ENCODE results near the gene GSTO2. TPM values are rescaled to one million over a fixed set of nuclear protein-coding genes. Genes with fewer than 3 reads are reported as not detected.

The GSTO2 gene
- total RNA-seq, 1 experiment from 2014 or later = 75.4 TPM

DNA sequence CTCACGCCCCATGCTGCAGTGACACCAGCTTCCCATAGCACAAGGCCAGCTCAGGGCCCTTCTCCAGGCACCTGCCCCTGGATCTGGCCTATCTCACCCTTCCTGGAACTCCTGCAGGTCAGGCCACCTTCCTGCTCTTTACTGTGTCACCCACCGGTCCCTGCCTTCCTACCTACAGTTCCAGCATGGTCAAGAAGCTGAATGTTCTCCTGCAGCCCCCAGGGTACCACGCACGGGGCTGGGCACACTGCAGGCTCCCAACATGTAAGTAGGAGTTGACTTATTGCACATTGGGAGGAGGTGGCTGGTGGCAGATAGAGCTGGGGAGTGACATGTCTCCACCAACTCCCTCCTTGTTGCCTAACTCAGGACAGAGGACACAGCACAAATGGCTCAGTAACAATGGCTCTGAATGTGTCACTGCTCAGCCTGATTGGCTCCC, 54.8 kb downstream of the GSTO2 start:
- no peak for DNase-seq (ENCODE audit: extremely low read depth, low read depth)

DNA sequence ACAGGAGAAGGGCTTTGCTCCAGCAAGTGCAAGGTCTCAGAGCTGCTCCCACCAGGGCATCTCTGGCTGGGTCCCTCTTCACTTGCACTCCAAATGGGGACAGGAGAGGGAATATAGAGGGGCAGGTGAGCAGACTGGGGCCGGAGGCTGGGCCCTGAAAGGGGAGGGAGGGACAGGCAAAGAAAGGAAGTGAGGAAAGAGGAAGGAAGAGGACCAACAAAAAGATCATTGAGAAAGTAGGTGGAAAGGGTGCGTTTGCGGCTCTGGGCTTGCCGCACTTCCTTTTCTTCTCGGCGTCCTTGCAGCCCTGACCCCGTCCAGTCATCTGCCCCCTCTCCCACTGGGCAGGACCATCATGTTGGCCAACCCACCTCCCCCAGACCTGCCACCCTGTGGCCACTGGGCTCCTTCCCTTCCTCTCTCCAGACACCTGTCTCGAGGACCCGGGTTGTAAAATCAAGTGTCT, 55.3 kb downstream of the GSTO2 start:
- no peak for DNase-seq (ENCODE audit: extremely low read depth, low read depth)

DNA sequence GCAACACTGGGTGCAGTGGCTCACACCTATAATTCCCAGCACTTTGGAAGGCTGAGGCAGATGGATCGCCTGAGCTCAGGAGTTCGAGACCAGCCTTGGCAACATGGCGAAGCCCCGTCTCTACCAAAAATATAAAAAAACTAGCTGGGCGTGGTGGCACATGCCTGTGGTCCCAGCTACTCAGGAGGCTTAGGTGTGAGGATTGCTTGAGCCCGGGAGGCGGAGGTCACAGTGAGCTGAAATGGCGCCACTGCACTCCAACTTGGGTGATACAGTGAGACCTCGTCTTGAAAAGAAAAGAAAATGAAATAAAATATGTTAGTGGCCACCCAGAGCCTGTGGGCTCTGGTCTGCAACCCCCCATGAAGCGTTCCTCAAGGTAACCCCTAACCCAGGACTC, 55.9 kb downstream of the GSTO2 start:
- no peak for DNase-seq (ENCODE audit: extremely low read depth, low read depth)

DNA sequence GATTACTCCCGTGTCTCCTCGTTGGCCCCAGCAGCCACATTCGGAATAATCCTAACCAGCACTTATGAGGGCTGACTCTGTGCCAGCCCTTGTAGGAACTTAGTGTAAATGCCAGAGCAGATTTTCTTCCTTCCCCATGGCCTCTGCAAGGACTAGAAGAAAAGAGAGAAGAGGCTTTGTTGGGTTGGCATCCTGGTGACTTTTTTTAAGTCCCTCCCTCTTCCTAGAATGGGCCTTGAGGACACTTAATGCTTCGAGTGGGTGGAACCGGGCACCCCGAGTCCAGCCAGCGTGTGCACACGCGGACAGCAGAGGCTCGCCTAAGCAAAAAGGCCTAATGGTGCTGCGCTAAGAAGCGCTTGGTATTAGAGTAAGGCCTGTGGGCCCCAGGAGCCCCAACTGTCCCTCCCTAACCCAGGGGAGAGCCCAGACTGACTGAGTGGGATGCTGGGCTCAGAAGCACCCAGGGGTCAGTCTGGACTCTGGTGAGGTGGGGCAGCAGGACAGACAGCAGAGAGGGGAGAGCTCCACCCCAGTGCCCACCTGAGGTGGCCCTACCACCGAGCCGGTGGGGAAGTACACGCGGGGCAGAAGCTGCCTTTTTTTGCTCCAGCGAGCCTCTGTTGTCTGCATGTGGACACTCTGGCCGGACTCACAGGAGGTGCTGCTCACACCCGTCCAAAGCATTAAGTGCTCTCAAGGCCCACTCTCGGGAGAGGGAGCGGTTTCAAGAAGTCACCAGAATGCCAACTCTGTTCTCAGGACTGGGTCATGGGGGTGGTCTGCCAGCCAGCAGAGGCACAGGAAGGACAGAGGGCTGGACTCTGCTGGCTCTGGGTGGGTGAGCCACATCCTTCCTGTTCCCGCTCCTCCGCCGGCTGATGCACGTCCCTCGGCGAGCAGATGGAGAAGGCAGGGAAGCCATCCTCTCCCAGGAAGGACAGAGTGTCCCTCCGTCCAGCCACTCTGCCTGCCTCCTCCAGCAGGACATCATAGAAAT, 56.8 kb downstream of the GSTO2 start:
- no peak for DNase-seq (ENCODE audit: extremely low read depth, low read depth)

DNA sequence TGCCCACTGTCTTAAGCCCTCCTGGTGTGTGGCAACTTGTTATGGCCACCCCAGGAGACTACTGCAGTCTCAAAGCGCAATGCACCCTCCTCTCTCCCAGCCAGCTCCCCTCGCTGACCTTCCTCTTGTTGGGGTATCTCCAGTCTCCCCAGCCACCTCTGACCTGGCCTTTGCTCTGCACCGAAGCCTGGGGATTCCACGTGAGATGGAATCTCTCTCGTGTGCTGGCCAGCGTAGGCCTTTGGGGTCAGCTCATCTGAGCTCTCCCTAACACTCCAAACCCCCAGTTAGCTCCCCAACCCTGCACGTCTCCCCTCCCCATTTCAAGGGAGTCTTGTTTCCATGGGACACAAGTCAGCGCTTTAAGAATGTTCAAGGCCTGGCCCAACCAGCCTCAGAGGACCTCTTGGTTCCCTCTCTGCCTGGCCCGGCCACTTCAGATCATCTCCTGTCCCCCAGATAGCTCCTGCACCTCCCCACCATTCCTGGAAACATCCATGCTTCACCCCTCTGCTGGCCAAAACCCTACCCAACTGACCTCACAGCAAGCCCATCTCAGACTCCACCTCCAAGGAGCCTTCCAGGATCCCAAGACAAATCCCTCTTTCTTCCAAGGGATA, 58.1 kb downstream of the GSTO2 start:
- DNase-seq (ENCODE audit: extremely low read depth, low read depth) = no peak

DNA sequence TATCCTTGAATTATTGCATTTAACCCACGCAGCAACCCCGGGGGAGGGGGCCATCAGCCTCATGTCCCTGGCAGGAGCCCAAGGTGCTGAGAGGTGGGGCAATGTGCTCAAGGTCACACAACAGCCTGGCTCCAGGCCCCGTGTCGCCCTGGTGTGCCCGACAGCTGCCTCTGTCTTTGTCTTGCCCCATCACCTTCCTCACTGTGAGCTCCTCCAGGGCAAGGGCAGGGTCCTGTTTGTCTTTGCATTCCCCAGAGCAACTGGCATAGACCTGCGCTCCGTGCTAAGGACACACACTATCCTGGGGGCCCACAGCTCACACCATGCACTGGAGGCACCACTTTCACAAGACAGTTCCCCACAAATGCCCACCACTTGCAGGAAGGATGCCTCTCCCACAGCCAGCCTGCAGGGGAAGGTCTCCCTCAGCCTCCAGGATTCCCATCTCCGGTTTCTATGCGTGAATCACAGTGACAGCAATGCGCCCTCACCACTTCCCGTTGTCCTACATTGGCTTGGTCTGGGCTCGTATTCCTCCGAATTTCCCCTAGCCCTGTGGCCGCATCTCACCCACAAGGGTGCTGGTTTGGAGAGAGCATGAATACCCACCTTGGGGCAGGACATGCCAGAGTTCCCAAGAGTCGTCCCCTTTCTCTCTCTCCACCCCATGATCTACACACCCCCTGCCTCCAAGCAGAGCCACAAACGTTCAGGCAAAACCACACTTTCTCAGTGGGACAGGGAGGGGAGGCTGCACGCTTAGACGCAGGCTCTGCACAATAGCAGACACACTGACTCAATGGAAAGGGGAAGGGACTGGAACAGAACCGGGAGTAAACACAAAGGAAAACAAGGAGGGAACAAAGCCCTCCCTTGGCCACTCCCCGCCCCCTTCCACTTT, 59.0 kb downstream of the GSTO2 start:
- no peak for DNase-seq (ENCODE audit: extremely low read depth, low read depth)

DNA sequence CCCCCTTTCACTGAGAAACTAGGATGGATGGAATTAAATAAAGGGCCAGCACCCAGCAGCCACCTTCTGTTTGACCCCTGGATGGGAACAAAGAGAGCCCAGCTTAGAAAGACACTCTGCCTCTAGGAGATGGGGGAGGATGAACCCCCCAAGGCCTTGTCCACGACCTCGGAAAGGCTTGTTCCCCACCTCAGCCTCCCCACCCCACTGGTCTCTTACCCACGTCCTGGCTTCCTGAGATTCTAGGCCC, 59.6 kb downstream of the GSTO2 start:
- no peak for DNase-seq (ENCODE audit: extremely low read depth, low read depth)

DNA sequence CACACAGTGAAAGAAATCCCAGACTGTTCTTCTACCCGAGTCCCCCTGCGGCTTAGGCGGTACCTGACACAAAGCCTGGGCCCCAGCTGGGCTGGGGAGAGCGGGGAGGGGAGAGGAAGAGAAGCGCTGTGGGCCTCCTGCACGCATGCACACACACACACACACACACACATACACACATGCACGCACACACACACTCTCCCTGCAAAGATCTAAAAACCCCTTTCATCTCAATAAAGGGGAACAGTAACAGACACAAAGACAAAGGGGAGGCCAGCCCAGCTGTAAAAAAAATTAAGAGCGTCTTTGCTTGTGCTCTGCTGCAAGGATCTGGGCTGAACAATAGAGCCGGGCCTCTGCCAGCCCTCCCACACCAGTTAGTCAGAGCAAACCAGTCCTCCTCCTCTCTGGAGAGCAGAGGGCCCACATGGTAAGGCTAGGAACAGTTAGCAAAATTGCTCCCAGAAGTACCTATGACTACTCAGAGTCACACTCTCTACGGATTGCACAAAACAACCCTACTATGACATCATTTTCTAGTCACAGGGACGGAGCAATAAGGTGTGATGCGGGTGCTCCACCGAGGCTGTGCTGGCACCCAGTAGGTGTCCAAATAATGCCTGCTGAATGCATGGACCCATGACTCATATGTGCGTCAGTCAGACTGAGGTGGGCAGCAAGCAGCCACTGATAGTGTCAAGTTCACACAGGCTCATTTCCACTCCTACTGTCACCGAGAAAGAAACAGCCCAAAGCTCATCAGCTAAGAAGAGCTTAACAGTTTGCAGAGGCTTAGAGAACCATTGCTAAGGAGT, 60.1 kb downstream of the GSTO2 start:
- peak; percentile 84 for DNase-seq (ENCODE audit: extremely low read depth, low read depth)

DNA sequence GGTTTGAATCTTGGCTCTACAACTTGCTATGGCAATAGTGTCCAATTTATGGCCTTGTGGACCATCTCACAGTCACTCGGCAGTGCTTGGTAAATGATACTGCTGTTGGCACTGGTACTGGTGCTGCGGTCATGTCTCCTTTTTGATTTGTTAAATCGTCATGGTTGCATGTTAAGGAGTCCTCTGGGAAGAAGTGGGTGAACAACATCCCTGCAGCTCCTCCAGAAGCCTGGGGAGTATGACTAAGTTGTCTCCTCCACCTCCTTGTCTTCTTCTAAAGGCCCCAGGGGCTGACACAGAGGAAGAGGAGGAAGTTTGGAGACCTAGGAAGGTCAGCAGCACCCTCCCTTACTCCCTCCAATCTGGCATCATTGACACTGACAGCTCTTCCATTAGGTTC, 60.8 kb downstream of the GSTO2 start:
- DNase-seq (ENCODE audit: extremely low read depth, low read depth) = no peak

DNA sequence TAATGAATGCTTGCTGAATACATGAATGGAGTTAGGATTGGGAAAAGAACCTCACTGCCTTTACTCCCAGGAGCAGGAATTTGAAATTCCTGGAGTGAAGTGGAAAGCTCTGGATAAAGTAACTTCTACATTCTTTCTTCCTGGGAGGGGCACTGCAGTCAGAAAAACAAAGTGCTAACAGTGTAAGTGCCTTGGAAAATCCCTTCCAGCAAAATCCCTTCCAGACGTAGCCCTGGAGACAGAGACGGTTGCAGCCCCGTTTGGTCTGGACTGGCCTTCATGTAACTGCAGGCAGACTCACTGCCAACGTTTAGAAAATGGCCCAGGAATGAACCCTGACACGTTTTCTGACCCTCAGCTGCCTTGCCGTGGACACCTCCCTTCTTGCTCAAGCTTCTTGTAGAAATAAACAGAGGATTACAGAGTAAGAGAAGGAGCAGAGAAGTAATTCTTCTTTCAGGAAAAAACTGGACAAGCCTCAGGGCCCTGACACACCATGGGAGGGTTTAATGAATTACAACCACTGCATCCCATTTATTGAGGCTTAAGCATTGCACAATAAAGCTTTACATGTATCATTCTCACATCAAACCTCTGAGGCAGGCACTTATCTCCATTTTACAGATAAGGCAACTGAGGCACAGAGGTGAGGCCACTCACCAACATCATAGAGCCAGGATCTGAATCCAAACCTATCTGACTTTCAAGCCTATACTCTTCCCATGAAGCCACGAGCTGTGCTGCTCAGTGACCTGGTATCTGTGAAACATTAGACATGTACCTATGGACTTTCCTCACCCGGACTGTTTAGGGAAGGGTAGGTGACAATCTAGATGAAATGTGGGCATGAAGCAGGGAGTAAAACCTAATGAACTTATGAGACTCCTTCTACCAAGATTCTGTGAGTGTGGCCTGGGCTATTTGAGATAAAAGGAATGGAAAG, 61.5 kb downstream of the GSTO2 start:
- DNase-seq (ENCODE audit: extremely low read depth, low read depth) = peak; percentile 38

DNA sequence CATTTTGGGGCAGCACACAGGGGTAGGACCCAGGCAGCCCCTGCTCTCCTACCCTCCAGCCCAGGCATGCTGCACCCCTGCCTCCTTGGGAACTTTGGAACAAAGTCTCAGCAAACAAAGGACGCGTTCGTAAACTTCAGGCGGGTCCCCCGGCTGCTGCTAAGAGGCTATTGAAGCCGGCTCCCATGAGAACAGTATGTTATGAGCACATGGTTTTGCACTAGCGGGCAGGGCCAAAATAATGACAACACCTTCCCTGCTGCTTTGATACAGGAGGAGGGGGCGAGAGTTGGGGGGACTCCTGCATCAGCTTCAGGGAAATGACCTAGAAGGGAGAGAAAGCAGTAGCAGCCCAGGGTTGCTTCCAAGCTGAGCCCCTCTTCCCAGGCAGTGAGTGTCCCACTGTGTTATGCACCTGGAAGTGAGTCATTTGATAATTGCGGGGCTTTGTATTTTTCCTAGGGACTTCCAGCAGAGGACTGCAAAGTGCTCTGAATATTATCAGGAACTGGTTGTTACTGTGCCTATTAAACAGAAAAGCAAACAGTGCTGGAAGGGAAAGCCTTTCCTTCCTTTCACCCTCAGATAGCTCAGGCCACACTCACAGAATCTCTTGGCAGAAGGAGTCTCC, 62.3 kb downstream of the GSTO2 start:
- DNase-seq (ENCODE audit: extremely low read depth, low read depth) = no peak

DNA sequence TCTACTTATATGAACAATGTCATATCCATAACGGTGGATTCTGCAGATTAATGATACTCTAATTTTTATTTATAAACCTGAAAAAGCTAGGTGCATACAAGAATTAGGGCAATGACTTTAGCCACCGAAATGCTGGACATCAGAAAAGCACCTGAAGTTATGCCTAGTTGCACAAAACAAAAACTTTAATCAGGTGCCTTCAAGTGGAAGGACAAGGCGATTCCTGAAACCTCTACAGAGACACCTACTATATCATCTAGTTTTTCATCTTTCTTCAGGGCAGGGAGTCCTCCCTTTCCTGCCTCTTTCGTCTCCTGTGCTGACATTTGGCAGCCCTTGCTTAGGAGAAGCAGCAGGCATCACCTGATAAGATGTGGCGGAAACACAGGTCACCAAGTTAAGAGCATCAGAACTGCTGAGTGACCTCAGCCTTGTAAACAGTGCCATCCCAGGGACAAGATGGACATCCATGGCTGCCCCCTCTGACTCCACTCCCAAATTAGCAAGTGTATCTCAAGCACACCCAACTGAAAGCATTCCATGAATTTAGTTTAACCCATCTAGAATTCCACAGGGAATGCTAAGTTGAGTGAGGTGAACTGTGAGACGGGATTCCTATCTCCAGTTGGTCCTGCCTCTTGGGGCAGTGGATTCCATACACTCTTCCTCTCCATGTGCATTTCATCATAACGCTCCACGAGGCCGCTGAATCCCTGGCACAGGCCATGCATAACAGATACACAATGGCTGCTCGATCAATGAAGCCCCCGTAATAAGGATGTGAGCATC, 63.5 kb downstream of the GSTO2 start:
- DNase-seq (ENCODE audit: extremely low read depth, low read depth) = no peak

DNA sequence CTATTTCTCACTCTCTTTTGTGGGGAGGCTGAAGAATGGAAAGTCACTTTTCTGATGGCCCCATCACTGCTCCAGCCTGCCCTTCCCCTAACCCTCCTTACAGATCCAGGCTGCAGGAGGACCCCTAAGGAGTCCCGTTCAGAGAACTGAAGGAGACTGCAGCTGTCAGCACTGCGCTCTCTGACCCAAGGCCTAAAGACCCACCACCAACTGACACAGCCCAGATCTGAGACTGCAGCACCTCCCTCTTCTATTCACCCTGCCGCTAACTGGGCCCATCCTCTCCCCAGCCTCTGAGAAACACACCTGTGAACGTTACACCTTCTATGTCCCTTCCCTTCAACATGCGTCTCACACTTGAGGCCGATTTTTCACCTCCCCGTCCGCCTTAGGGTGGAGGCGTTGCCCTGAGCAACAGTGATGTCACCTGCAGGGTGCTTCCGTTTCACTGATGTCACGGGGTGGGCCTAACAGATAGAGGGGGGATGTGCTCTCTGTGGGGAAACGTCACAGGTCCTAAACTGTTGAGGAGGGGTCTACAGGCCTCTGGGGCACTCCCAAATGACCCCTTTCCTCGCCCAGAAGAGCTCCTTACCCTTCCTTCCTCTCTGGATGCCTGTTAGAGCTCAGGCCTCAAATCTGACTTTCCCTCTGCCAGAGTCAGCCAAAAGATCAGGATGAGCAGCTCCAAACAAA, 64.2 kb downstream of the GSTO2 start:
- no peak for DNase-seq (ENCODE audit: extremely low read depth, low read depth)

DNA sequence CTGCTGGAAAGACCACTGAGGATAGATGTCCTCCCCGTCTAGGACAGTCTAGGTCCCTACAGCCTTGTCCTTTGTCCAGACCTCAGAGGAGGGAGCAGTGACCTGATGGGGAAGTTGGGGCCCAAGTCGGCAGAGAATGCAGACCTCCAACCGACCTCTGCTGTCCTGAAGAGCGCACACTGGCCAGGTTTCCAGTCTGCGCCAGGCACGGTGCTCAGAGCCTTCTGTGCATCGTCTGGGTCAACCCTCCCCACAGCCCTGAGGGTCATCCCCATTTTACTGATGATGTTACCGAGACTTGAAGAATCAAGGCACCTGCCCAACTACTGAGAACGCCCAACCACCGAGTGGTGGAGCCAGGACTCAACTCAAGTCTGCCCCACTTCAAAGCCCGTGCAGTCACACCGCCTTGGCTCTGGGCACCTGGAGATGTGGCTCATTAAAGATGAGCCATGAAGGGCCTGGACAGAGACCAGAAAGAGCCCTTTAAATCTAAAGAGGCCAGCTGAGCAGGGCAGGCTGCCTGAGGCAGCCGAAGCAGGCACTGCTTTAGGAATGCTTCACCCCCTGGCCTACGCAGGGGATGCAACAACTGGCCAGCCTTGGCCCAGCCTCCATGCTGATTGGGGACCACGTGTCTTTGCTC, 64.9 kb downstream of the GSTO2 start:
- no peak for DNase-seq (ENCODE audit: extremely low read depth, low read depth)

DNA sequence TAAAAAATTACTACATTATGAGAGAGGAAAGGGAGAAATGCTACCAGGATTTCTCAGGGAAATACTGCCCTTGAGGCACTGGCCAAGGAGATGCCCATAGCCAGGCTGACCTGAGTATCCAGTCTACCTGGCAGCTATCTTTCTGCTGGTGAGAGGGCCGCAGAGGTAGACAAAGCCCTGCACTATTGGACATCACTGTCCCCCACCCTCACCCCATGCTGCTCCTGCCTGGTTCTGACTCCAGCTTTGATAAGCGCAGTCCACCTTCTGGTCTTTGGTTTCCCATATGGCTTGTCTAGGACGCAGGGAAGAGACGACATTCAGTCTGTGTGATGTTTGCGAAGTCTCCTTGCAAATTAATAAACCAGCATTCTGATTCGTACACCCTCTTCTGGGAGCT, 65.6 kb downstream of the GSTO2 start:
- no peak for DNase-seq (ENCODE audit: extremely low read depth, low read depth)

DNA sequence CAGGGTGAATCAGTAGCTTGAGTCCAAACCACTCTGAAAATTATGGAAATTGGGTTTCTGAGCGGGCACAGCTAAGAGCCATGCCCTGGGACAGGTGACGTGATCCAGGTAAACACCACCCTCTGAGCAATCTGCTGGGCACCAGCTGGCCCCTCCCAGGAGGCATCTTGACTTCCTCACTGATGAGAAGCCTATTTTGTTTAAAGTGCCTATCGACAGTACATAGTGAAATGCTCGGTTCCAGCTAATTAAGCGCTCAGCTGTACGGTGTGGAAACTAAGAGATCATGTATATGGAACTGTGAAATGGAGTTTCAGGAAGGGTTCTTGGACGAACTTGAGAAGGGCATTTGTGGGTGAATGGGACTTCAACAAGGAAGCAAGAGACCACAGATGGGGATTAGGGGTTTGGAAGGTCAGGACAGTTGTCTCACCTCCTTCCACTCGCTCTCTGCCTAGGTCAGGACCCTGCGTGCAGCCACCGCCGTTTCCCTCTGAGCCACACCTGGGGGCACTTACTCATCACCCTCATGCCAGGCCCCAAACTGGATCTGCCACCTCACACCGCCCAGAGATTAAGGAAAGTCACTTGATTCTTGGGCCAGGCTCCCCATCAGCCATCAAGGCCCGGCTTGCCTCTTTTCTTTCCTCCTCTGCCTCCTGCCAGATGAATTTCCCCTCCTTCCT, 66.1 kb downstream of the GSTO2 start:
- DNase-seq (ENCODE audit: extremely low read depth, low read depth) = no peak

All from NCI-H460 (cell line).